ENCODE data around the gene MXD1. TPM values are rescaled to one million over a fixed set of nuclear protein-coding genes. Genes with fewer than 3 reads are reported as not detected.
"Not testable (repeated sequence)": the region's sequence is repeated elsewhere in the genome, so short reads cannot be mapped to it uniquely, and the experiment has no call there.

Gene MXD1
- total RNA-seq (1 to 10 TPM; 5.4 to 7.8 (median 7.3) TPM), polyA plus RNA-seq (100 to 1,000 TPM in 1 of 3 donors, 10 to 100 TPM in 2; 44.2 to 102 (median 46.8) TPM)

- WGBS, 2 donors, result 0 to 1% methylated on average over 81 of the region's 81 CpGs
- intact Hi-C loops (cut with DNase I), result loop anchor here (1.0 to 5.0 kb wide), 7 partner anchors 157 to 478 kb away; partner anchors contain the start of genes FAM136A, NFU1, PCBP1 and TIA1
- Histone ChIP-seq H3K27me3 (no peaks in the 10 kb centered on the region), H3K9me3 (no peaks in the 10 kb centered on the region), H3K36me3 (peaks cover 0 to 35% (median 3%) of the 10 kb centered on the region in 4 donors), H3K27ac (peak within 1 kb of the TSS; percentile 96 to 98 (median 98)), H3K4me1 (peaks cover 0 to 43% (median 22%) of the 10 kb centered on the region in 4 donors), H3K4me3 (peak within 1 kb of the TSS; percentile 88 to 94 (median 94))
- no peak for DNase-seq
- TF ChIP-seq POLR2AphosphoS5 (IDR thresholded peaks at IDR 0.05), result peak; percentile 89 to 97 (median 93)
- TF ChIP-seq CTCF (IDR thresholded peaks at IDR 0.05), result no peak
- no peak for TF ChIP-seq EP300 (IDR thresholded peaks at IDR 0.05)
- peak; percentile 91 to 96 for TF ChIP-seq POLR2A (IDR thresholded peaks at IDR 0.05)
Measured at GRCh38 chr2:69914950-69915945, at the start of gene MXD1. Gene MXD1, plus strand, starts transcription at chr2:69915109. Its CDS starts 222 bp downstream, at chr2:69915331.

- intact Hi-C loops (cut with DNase I), result no loop called here
- no peak overlapping the region for H3K4me3 ChIP-seq
- no peaks in the 10 kb centered on the region for H3K27me3 ChIP-seq
- TF ChIP-seq POLR2AphosphoS5 (IDR thresholded peaks at IDR 0.05) (no peak), EP300 (IDR thresholded peaks at IDR 0.05) (no peak), POLR2A (IDR thresholded peaks at IDR 0.05) (no peak), CTCF (IDR thresholded peaks at IDR 0.05) (no peak)
- DNase-seq, result no peak
- no peaks in the 10 kb centered on the region for H3K9me3 ChIP-seq
- WGBS, 2 donors, result 95 to 96% methylated on average over 4 of the region's 4 CpGs
- H3K27ac ChIP-seq, result no peak overlapping the region
- H3K36me3 ChIP-seq, result no peaks in the 10 kb centered on the region
- peaks cover 0 to 4% (median 0%) of the 10 kb centered on the region in 4 donors for H3K4me1 ChIP-seq
Measured at GRCh38 chr2:69888451-69888850, 26.5 kb upstream of the MXD1 start.

GRCh38 chr2:69889302-69889701, 25.6 kb upstream of the MXD1 start:
- Histone ChIP-seq H3K4me3 (no peak overlapping the region), H3K4me1 (peaks cover 0 to 6% (median under 1%) of the 10 kb centered on the region in 4 donors), H3K36me3 (no peaks in the 10 kb centered on the region), H3K9me3 (no peaks in the 10 kb centered on the region), H3K27ac (no peak overlapping the region), H3K27me3 (no peaks in the 10 kb centered on the region)
- DNase-seq, result no peak
- TF ChIP-seq POLR2A (IDR thresholded peaks at IDR 0.05) (no peak), EP300 (IDR thresholded peaks at IDR 0.05) (no peak), POLR2AphosphoS5 (IDR thresholded peaks at IDR 0.05) (no peak), CTCF (IDR thresholded peaks at IDR 0.05) (no peak)
- intact Hi-C loops (cut with DNase I), result no loop called here

GRCh38 chr2:69890881-69891280, 24.0 kb upstream of the MXD1 start:
- WGBS, 2 donors, result 43 to 95% methylated on average over 1 of the region's 1 CpG
- H3K27ac ChIP-seq, result no peak overlapping the region
- intact Hi-C loops (cut with DNase I), result no loop called here
- TF ChIP-seq POLR2A (IDR thresholded peaks at IDR 0.05) (no peak), POLR2AphosphoS5 (IDR thresholded peaks at IDR 0.05) (no peak), CTCF (IDR thresholded peaks at IDR 0.05) (no peak), EP300 (IDR thresholded peaks at IDR 0.05) (no peak)
- DNase-seq, result no peak
- H3K4me1 ChIP-seq, result peaks cover 0 to 20% (median 12%) of the 10 kb centered on the region in 4 donors
- no peak overlapping the region for H3K4me3 ChIP-seq
- no peaks in the 10 kb centered on the region for H3K27me3 ChIP-seq
- H3K36me3 ChIP-seq, result peaks cover 0 to 9% (median 0%) of the 10 kb centered on the region in 4 donors
- H3K9me3 ChIP-seq, result no peaks in the 10 kb centered on the region

GRCh38 chr2:69892838-69893424, 22.0 kb upstream of the MXD1 start:
- peak overlapping the region in 1 of 4 donors; percentile 82 for H3K27ac ChIP-seq

More at GRCh38 chr2:69892838-69893424, 22.0 kb upstream of the MXD1 start:
- H3K27me3 ChIP-seq; DNase-seq; intact Hi-C loops (cut with DNase I); H3K9me3 ChIP-seq: not testable (repeated sequence)
- Histone ChIP-seq H3K4me1 (peaks cover 0 to 25% (median 12%) of the 10 kb centered on the region in 4 donors), H3K4me3 (peak overlapping the region in 2 of 4 donors; percentile 67 to 87), H3K36me3 (peaks cover 0 to 29% (median 17%) of the 10 kb centered on the region in 4 donors)
- 95 to 97% methylated on average over 7 of the region's 7 CpGs for WGBS, 2 donors

All from sigmoid colon (tissue), 7 donors.